IMR-90 (cell line): ENCODE data around the gene LRRC75B. TPM values are rescaled to one million over a fixed set of nuclear protein-coding genes. Genes with fewer than 3 reads are reported as not detected.
A peak's percentile ranks its signal among the peaks of the same experiment; 100 is the strongest.

Source experiments
- ATAC-seq: fragments of 200-7000 bp; cut with Tn5 transposase; 2 replicates; pipeline ENCODE4 v1.9.1; 2020; ENCODE audit warnings: low read depth, mild to moderate bottlenecking, moderate library complexity
- BruUV-seq: library from RNA; stranded (reverse); fragments of 400-500 nt; replicated peaks from 2 replicates; lab custom pipeline; 2021; lab: Mats Ljungman, UMichigan
- CTCF ChIA-PET: fragments of 300-600 bp; formaldehyde crosslinking; extraction: SDS; loops from one replicate; lab custom pipeline; 2021; ENCODE audit warnings: antibody characterized with exemption; lab: Yijun Ruan, JAX
- POLR2A ChIA-PET: fragments of 300-600 bp; sonication (Branson Sonifier 250); formaldehyde crosslinking; loops from one replicate; lab custom pipeline; 2022; ENCODE audit warnings: antibody characterized with exemption; ENCODE audit not compliant: unreplicated experiment; lab: Charles Lee
- DNase-seq: peaks from one replicate; pipeline ENCODE4 v3.0.0; 2013
- H2AFZ ChIP-seq: replicated peaks from 2 replicates; pipeline ENCODE3; 2013; ENCODE audit warnings: low read length, mild to moderate bottlenecking; ENCODE audit not compliant: poor library complexity
- H2AK5ac ChIP-seq: 2 replicates; pipeline ENCODE4 v1.6.1; 2013; ENCODE audit warnings: low read depth, low read length, inconsistent platforms
- H2AK9ac ChIP-seq: replicated peaks from 2 replicates; pipeline ENCODE3; 2013; ENCODE audit warnings: mild to moderate bottlenecking, low read depth, low read length, moderate library complexity; ENCODE audit not compliant: poor library complexity
- H2BK120ac ChIP-seq: 2 replicates; pipeline ENCODE4 v1.6.1; 2013; ENCODE audit warnings: low read depth, low read length, inconsistent platforms
- H2BK15ac ChIP-seq: 3 replicates; pipeline ENCODE4 v1.6.1; 2013; ENCODE audit warnings: low read depth, low read length, inconsistent platforms
- H2BK20ac ChIP-seq: 2 replicates; pipeline ENCODE4 v1.6.1; 2013; ENCODE audit warnings: low read depth, mild to moderate bottlenecking, inconsistent platforms, low read length, moderate library complexity
- H2BK5ac ChIP-seq: 2 replicates; pipeline ENCODE4 v1.6.1; 2013; ENCODE audit warnings: mild to moderate bottlenecking, low read depth, low read length, inconsistent platforms; ENCODE audit not compliant: poor library complexity, severe bottlenecking
- H3K14ac ChIP-seq: replicated peaks from 2 replicates; pipeline ENCODE4 v1.6.1; 2013; ENCODE audit warnings: low read depth, low read length, inconsistent platforms
- H3K18ac ChIP-seq: 2 replicates; pipeline ENCODE4 v1.6.1; 2013; ENCODE audit warnings: low read depth, low read length, control low read depth
- H3K23ac ChIP-seq: 2 replicates; pipeline ENCODE4 v1.6.1; 2013; ENCODE audit warnings: low read depth, low read length, inconsistent platforms
- H3K27ac ChIP-seq: 2 replicates; pipeline ENCODE4 v1.5.1; 2013; ENCODE audit warnings: mild to moderate bottlenecking, control low read depth, low read length; ENCODE audit not compliant: insufficient read depth
- H3K27me3 ChIP-seq: 2 replicates; pipeline ENCODE4 v1.6.1; 2013; ENCODE audit warnings: low read length; ENCODE audit not compliant: control insufficient read depth, insufficient read depth
- H3K36me3 ChIP-seq: 2 replicates; pipeline ENCODE4 v1.6.1; 2013; ENCODE audit warnings: low read length, mixed read lengths; ENCODE audit not compliant: control insufficient read depth, insufficient read depth
- H3K4ac ChIP-seq: 2 replicates; pipeline ENCODE4 v1.6.1; 2013; ENCODE audit warnings: low read depth, low read length, inconsistent platforms
- H3K4me1 ChIP-seq: 2 replicates; pipeline ENCODE4 v1.6.1; 2013; ENCODE audit warnings: low read length, mixed read lengths; ENCODE audit not compliant: control insufficient read depth, insufficient read depth
- H3K4me2 ChIP-seq: 2 replicates; pipeline ENCODE4 v1.6.1; 2013; ENCODE audit warnings: low read depth, mild to moderate bottlenecking, control low read depth, low read length, moderate library complexity
- H3K4me3 ChIP-seq: 2 replicates; pipeline ENCODE4 v1.5.1; 2013; ENCODE audit warnings: low read depth, mild to moderate bottlenecking, control low read depth, low read length, moderate library complexity; ENCODE audit not compliant: insufficient read depth
- H3K56ac ChIP-seq: 2 replicates; pipeline ENCODE4 v1.6.1; 2013; ENCODE audit warnings: low read length, inconsistent platforms; ENCODE audit not compliant: insufficient read depth; ENCODE audit errors: extremely low read depth
- H3K79me1 ChIP-seq, 2 experiments: 2 replicates each; pipeline ENCODE4 v1.6.1; 2013; ENCODE audit warnings: low read length in 2 of 2, inconsistent platforms in 1 of 2, low read depth in 1 of 2
- H3K9ac ChIP-seq: 2 replicates; pipeline ENCODE4 v1.6.1; 2013; ENCODE audit warnings: low read depth, low read length, control low read depth
- H3K9me1 ChIP-seq: 2 replicates; pipeline ENCODE4 v1.6.1; 2013; ENCODE audit warnings: low read length, inconsistent platforms; ENCODE audit not compliant: insufficient read depth
- H3K9me3 ChIP-seq: 2 replicates; pipeline ENCODE4 v1.6.1; 2013; ENCODE audit warnings: low read length; ENCODE audit not compliant: control insufficient read depth, insufficient read depth
- H4K20me1 ChIP-seq: 2 replicates; pipeline ENCODE4 v1.6.1; 2013; ENCODE audit warnings: low read length, inconsistent platforms; ENCODE audit not compliant: insufficient read depth
- H4K5ac ChIP-seq: 2 replicates; pipeline ENCODE4 v1.6.1; 2013; ENCODE audit warnings: mild to moderate bottlenecking, low read depth, low read length, control low read depth
- H4K8ac ChIP-seq, 2 experiments: 2 replicates each; pipeline ENCODE4 v1.6.1; 2013; ENCODE audit warnings: low read depth in 2 of 2, low read length in 2 of 2, control low read depth in 1 of 2, inconsistent platforms in 1 of 2
- H4K91ac ChIP-seq: 2 replicates; pipeline ENCODE4 v1.6.1; 2013; ENCODE audit warnings: low read depth, low read length, inconsistent platforms; ENCODE audit not compliant: insufficient read depth
- CEBPB ChIP-seq: IDR thresholded peaks from 2 replicates; pipeline ENCODE4 v1.6.1; 2012; ENCODE audit warnings: low read depth, low read length, improper control_type of control experiment
- CTCF ChIP-seq: conservative IDR thresholded peaks from 2 replicates; pipeline ENCODE4 v1.5.1; 2012; ENCODE audit warnings: mild to moderate bottlenecking, low read depth, low read length, improper control_type of control experiment
- ELK1 ChIP-seq: fragments of 150-350 bp; IDR thresholded peaks from 2 replicates; pipeline ENCODE4 v1.6.1; 2016; ENCODE audit warnings: low read depth, mild to moderate bottlenecking, low read length, moderate library complexity, borderline replicate concordance
- MAZ ChIP-seq: IDR thresholded peaks from 2 replicates; pipeline ENCODE4 v1.6.1; 2012; ENCODE audit warnings: low read depth, mild to moderate bottlenecking, low read length, improper control_type of control experiment, moderate library complexity, borderline replicate concordance
- MXI1 ChIP-seq: IDR thresholded peaks from 2 replicates; pipeline ENCODE4 v1.6.1; 2012; ENCODE audit warnings: low read depth, mild to moderate bottlenecking, low read length, moderate library complexity, borderline replicate concordance
- NFE2L2 ChIP-seq: fragments of 150-350 bp; IDR thresholded peaks from 2 replicates; pipeline ENCODE4 v1.6.1; 2016; ENCODE audit warnings: low read depth, mild to moderate bottlenecking, low read length
- POLR2A ChIP-seq: IDR thresholded peaks from 2 replicates; pipeline ENCODE4 v1.6.1; 2012; ENCODE audit warnings: mild to moderate bottlenecking, low read depth, low read length
- WGBS, 2 experiments: methylation state at CpG; one replicate each; pipeline versions ENCODE4 v1.1.5 to v1.1.7; 2013; ENCODE audit warnings: missing lambda C conversion rate in 2 of 2; ENCODE audit not compliant: insufficient read length in 1 of 2; ENCODE audit errors: extremely low coverage in 2 of 2; 5-methylcytosine and 5-hydroxymethylcytosine counted together
- dilution Hi-C: fragments of 300-500 bp; cut with HindIII; formaldehyde crosslinking; loops from one replicate; pipeline ENCODE4 v1.14.3; 2018; ENCODE audit warnings: low sequenced_read_pairs; ENCODE audit not compliant: unreplicated experiment
- in situ Hi-C: fragments of 300-500 bp; cut with MboI; formaldehyde crosslinking; loops from 3 replicates; pipeline ENCODE4 v1.14.3; 2019; ENCODE audit warnings: low sequenced_read_pairs, inconsistent platforms, mixed read lengths
- intact Hi-C: fragments of 100-400 bp; cut with micrococcal nuclease; formaldehyde crosslinking; loops from 2 replicates; pipeline ENCODE4 v1.10.0; 2022
- polyA plus RNA-seq, 3 experiments: library from polyadenylated mRNA; depleted of rRNA; stranded (reverse); fragments of >200 nt; gene quantifications; 2 replicates each; pipeline ENCODE4 v1.2.3, GENCODE V29; 2012; ENCODE audit warnings: low replicate concordance in 1 of 3
- total RNA-seq: library from RNA; depleted of rRNA; stranded (reverse); fragments of >200 nt; gene quantifications from 2 replicates; pipeline ENCODE4 v1.2.3, GENCODE V29; 2012

The LRRC75B gene
- total and polyA plus RNA-seq, 2 of the 4 experiments (the other 2 are of a cell fraction): 1.6 to 10.7 TPM

GRCh38 chr22:24540470-24540869 is 52.4 kb downstream of the LRRC75B start:
- Histone ChIP-seq H3K23ac (no peak overlapping the region), H2BK5ac (no peak overlapping the region), H3K27me3 (no peaks in the 10 kb centered on the region), H3K4me2 (no peak overlapping the region), H4K8ac (no peak overlapping the region), H3K9me3 (no peaks in the 10 kb centered on the region), H3K9ac (no peak overlapping the region), H3K9me1 (peaks cover 6% of the 10 kb centered on the region; the same call in 1 of the 2 replicates), H2AFZ (no peak overlapping the region), H3K27ac (no peak overlapping the region), H4K20me1 (peaks cover 9% of the 10 kb centered on the region; the same call in 1 of the 2 replicates), H2BK120ac (no peak overlapping the region), H3K4me3 (no peak overlapping the region), H4K91ac (no peak overlapping the region), H2AK5ac (no peak overlapping the region), H2AK9ac (no peak overlapping the region), H3K4ac (no peak overlapping the region), H4K5ac (no peak overlapping the region), H3K18ac (no peak overlapping the region), H2BK15ac (no peak overlapping the region), H3K79me1 (peaks cover 6 to 24% of the 10 kb centered on the region in 2 experiments; a peak in 3 of 4 replicates), H3K56ac (no peak overlapping the region), H3K4me1 (peaks cover 2% of the 10 kb centered on the region; the same call in 1 of the 2 replicates), H2BK20ac (no peak overlapping the region), H3K36me3 (peaks cover 45% of the 10 kb centered on the region), H3K14ac (no peak overlapping the region)
- intact Hi-C loops: no loop called here
- POLR2A ChIA-PET: no interaction called here
- ATAC-seq (no peak), DNase-seq (no peak)
- TF ChIP-seq NFE2L2: no peak
- TF ChIP-seq MAZ: no peak
- TF ChIP-seq CTCF: no peak
- TF ChIP-seq ELK1: no peak
- no peak for TF ChIP-seq POLR2A
- no peak for TF ChIP-seq MXI1
- no peak for TF ChIP-seq CEBPB
- dilution Hi-C loops: no loop called here
- no CpG with 5 or more reads among the region's 2 CpGs for WGBS, 2 experiments
- CTCF ChIA-PET: no interaction called here
- TSS peak; percentile 78 for BruUV-seq
- in situ Hi-C loops: no loop called here
